Mesenchymal stem cell (in vitro differentiated cells and primary cell): ENCODE measurements around the gene USP40.

ENCODE experiments used
- DNase-seq: peaks from one replicate; pipeline ENCODE4 v3.0.0-alpha.2; 2013
- H2AFZ ChIP-seq: one replicate; pipeline ENCODE4 v1.6.1; 2013; ENCODE audit warnings: low read depth, mild to moderate bottlenecking, control low read depth, inconsistent platforms, low read length, moderate library complexity
- H2AK5ac ChIP-seq: 2 replicates; pipeline ENCODE4 v1.6.1; 2013; ENCODE audit warnings: low read length, moderate library complexity, mild to moderate bottlenecking, inconsistent platforms; ENCODE audit not compliant: severe bottlenecking
- H2BK120ac ChIP-seq: one replicate; pipeline ENCODE4 v1.6.1; 2013; ENCODE audit warnings: low read depth, mild to moderate bottlenecking, inconsistent platforms, low read length, moderate library complexity
- H2BK12ac ChIP-seq, 2 experiments: one replicate each; pipeline ENCODE4 v1.6.1; 2013; ENCODE audit warnings: inconsistent platforms in 2 of 2, low read length in 2 of 2, mild to moderate bottlenecking in 2 of 2, moderate library complexity in 2 of 2, control low read depth in 1 of 2
- H2BK15ac ChIP-seq: one replicate; pipeline ENCODE4 v1.6.1; 2013; ENCODE audit warnings: mild to moderate bottlenecking, low read depth, inconsistent platforms; ENCODE audit not compliant: poor library complexity, severe bottlenecking
- H2BK5ac ChIP-seq: 2 replicates; pipeline ENCODE4 v1.6.1; 2013; ENCODE audit warnings: low read depth, mild to moderate bottlenecking, low read length, control low read depth, inconsistent platforms; ENCODE audit not compliant: poor library complexity, severe bottlenecking
- H3K14ac ChIP-seq, 2 experiments: one replicate each; pipeline ENCODE4 v1.6.1; 2013; ENCODE audit warnings: inconsistent platforms in 2 of 2, low read length in 2 of 2, control low read depth in 1 of 2, mild to moderate bottlenecking in 1 of 2, moderate library complexity in 1 of 2
- H3K18ac ChIP-seq, 2 experiments: one replicate each; pipeline ENCODE4 v1.6.1; 2013; ENCODE audit warnings: inconsistent platforms in 2 of 2, low read length in 2 of 2, control low read depth in 1 of 2, low read depth in 1 of 2, mild to moderate bottlenecking in 1 of 2
- H3K23ac ChIP-seq, 2 experiments: one replicate each; pipeline ENCODE4 v1.6.1; 2013; ENCODE audit warnings: inconsistent platforms in 2 of 2, low read length in 2 of 2, mild to moderate bottlenecking in 2 of 2, moderate library complexity in 2 of 2, control low read depth in 1 of 2
- H3K27ac ChIP-seq: 2 replicates; pipeline ENCODE4 v1.5.1; 2013; ENCODE audit warnings: mild to moderate bottlenecking, moderate library complexity, low read length, control low read depth, inconsistent platforms; ENCODE audit not compliant: poor library complexity, severe bottlenecking
- H3K27me3 ChIP-seq, 2 experiments: 2 replicates each; pipeline versions ENCODE4 v1.6.1 to v1.7.0; 2013; ENCODE audit warnings: low read length in 2 of 2, mild to moderate bottlenecking in 2 of 2, moderate library complexity in 2 of 2, control low read depth in 1 of 2, inconsistent platforms in 1 of 2; ENCODE audit not compliant: control insufficient read depth in 1 of 2, insufficient read depth in 1 of 2
- H3K36me3 ChIP-seq, 2 experiments: 2 replicates each; pipeline versions ENCODE4 v1.6.1 to v1.7.0; 2013; ENCODE audit warnings: low read length in 2 of 2, control low read depth in 1 of 2, inconsistent platforms in 1 of 2, low read depth in 1 of 2, mild to moderate bottlenecking in 1 of 2; ENCODE audit not compliant: insufficient read depth in 2 of 2, control insufficient read depth in 1 of 2
- H3K4ac ChIP-seq, 2 experiments: one replicate each; pipeline ENCODE4 v1.6.1; 2013; ENCODE audit warnings: inconsistent platforms in 2 of 2, low read length in 2 of 2, mild to moderate bottlenecking in 2 of 2, moderate library complexity in 2 of 2, control low read depth in 1 of 2, low read depth in 1 of 2
- H3K4me1 ChIP-seq: 2 replicates; pipeline ENCODE4 v1.6.1; 2013; ENCODE audit warnings: low read depth, low read length, control low read depth; ENCODE audit not compliant: control insufficient read depth, insufficient read depth
- H3K4me2 ChIP-seq: 2 replicates; pipeline ENCODE4 v1.6.1; 2013; ENCODE audit warnings: low read length, mild to moderate bottlenecking, inconsistent platforms; ENCODE audit not compliant: poor library complexity, severe bottlenecking
- H3K4me3 ChIP-seq, 2 experiments: 2 replicates each; pipeline versions ENCODE4 v1.5.1 to v1.7.0; 2013; ENCODE audit warnings: low read length in 2 of 2, mild to moderate bottlenecking in 2 of 2, control low read depth in 1 of 2, low read depth in 1 of 2; ENCODE audit not compliant: insufficient read depth in 1 of 2
- H3K79me1 ChIP-seq: replicated peaks from 2 replicates; pipeline ENCODE4 v1.6.1; 2013; ENCODE audit warnings: mild to moderate bottlenecking, control low read depth, low read length, inconsistent platforms; ENCODE audit not compliant: poor library complexity, severe bottlenecking
- H3K9ac ChIP-seq: 2 replicates; pipeline ENCODE4 v1.7.0; 2013; ENCODE audit warnings: mild to moderate bottlenecking, low read length, moderate library complexity
- H3K9me3 ChIP-seq: 2 replicates; pipeline ENCODE4 v1.7.0; 2013; ENCODE audit warnings: mild to moderate bottlenecking, low read length; ENCODE audit not compliant: control insufficient read depth
- H4K8ac ChIP-seq: one replicate; pipeline ENCODE4 v1.6.1; 2013; ENCODE audit warnings: inconsistent platforms, mild to moderate bottlenecking, low read length, moderate library complexity
- H4K91ac ChIP-seq: one replicate; pipeline ENCODE4 v1.6.1; 2013; ENCODE audit warnings: mild to moderate bottlenecking, low read length, inconsistent platforms
- WGBS: methylation state at CpG from one replicate; pipeline ENCODE4 v1.1.7; 2013; ENCODE audit warnings: mixed read lengths; 5-methylcytosine and 5-hydroxymethylcytosine counted together

The USP40 gene

DNA sequence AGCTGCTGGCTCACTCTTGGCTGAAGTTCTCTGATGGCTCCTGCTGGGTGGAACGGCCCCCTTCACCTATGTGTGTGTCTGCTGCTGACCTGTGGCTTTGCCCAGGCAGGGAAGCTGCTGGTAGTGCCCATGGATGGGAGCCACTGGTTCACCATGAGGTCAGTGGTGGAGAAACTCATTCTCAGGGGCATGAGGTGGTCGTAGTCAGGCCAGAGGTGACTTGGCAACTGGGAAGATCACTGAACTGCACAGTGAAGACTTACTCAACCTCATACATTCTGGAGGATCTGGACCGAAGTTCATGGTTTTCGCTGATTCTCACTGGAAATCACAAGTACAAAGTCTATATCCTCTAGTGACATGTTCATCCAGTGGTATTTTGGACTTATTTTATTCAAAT lies 36.9 kb upstream of the USP40 start:
- WGBS: 27% methylated on average over 2 of the region's 4 CpGs
- H3K9me3 ChIP-seq: no peaks in the 10 kb centered on the region
- H3K14ac ChIP-seq: no peak overlapping the region
- no peaks in the 10 kb centered on the region for H3K36me3 ChIP-seq
- no peaks in the 10 kb centered on the region for H3K4me1 ChIP-seq
- H4K91ac ChIP-seq: no peak overlapping the region
- H3K4me3 ChIP-seq: no peak overlapping the region
- no peak overlapping the region for H2BK5ac ChIP-seq
- no peak for DNase-seq
- H2AK5ac ChIP-seq: no peak overlapping the region
- no peak overlapping the region for H2BK12ac ChIP-seq
- no peaks in the 10 kb centered on the region for H3K79me1 ChIP-seq
- H3K27ac ChIP-seq: no peak overlapping the region
- no peak overlapping the region for H2BK120ac ChIP-seq
- H3K9ac ChIP-seq: no peak overlapping the region
- no peak overlapping the region for H3K23ac ChIP-seq
- H3K18ac ChIP-seq: no peak overlapping the region
- no peak overlapping the region for H3K4ac ChIP-seq
- no peak overlapping the region for H2BK15ac ChIP-seq
- no peak overlapping the region for H4K8ac ChIP-seq
- H2AFZ ChIP-seq: no peak overlapping the region
- H3K4me2 ChIP-seq: no peak overlapping the region
- peaks cover 0 to 12% of the 10 kb centered on the region in 2 experiments for H3K27me3 ChIP-seq

DNA sequence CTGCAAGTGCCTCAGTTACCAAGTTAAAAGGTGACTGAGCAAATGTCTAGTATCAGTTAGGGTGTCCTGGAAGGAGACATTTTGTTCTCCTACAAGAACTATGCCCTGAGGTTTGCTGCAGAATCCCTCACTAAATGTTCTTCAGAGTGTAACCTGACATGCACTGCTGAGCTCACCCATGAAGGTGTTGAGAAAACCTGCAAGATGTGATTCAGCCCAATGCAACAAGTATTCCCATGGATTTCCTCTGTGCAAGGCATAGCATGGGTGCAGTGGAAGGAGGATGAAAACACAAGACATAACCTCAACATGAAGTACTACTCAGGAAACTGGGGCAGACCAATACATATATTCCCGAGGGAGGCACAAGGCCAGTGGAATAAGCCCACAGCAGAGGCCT lies 35.5 kb upstream of the USP40 start:
- no peak overlapping the region for H4K8ac ChIP-seq
- H3K14ac ChIP-seq: no peak overlapping the region
- H3K4me3 ChIP-seq: no peak overlapping the region
- no peak overlapping the region for H3K18ac ChIP-seq
- H3K4ac ChIP-seq: no peak overlapping the region
- no peak for DNase-seq
- no peak overlapping the region for H3K23ac ChIP-seq
- WGBS: 69% methylated on average over 1 of the region's 1 CpG
- H2BK5ac ChIP-seq: no peak overlapping the region
- H3K9ac ChIP-seq: no peak overlapping the region
- H3K9me3 ChIP-seq: no peaks in the 10 kb centered on the region
- no peaks in the 10 kb centered on the region for H3K36me3 ChIP-seq
- H2BK12ac ChIP-seq: no peak overlapping the region
- no peak overlapping the region for H4K91ac ChIP-seq
- no peaks in the 10 kb centered on the region for H3K4me1 ChIP-seq
- no peak overlapping the region for H2AK5ac ChIP-seq
- no peak overlapping the region for H2BK120ac ChIP-seq
- no peak overlapping the region for H2BK15ac ChIP-seq
- H2AFZ ChIP-seq: no peak overlapping the region
- peaks cover 0 to 12% of the 10 kb centered on the region in 2 experiments for H3K27me3 ChIP-seq
- no peak overlapping the region for H3K4me2 ChIP-seq
- no peaks in the 10 kb centered on the region for H3K79me1 ChIP-seq
- no peak overlapping the region for H3K27ac ChIP-seq

DNA sequence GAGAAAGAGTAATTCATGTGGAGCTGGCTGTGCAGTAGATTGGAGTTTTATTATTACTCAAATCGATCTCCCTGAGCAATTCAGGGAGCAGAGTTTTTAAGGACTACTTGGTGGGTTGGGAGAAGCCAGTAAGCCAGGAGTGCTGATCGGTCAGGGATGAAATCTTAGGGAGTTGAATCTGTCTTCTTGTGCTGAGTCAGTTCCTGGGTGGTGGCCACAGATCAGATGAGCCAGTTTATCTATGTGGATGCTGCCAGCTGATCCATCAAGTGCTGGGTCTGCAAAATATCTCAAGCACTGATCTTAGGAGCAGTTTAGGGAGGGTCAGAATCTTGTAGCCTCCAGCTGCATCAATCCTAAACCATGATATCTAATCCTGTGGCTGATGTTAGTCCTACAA lies 33.8 kb upstream of the USP40 start:
- H2BK120ac ChIP-seq: no peak overlapping the region
- no peaks in the 10 kb centered on the region for H3K4me1 ChIP-seq
- H3K9ac ChIP-seq: no peak overlapping the region
- H3K18ac ChIP-seq: no peak overlapping the region
- H3K79me1 ChIP-seq: no peaks in the 10 kb centered on the region
- peaks cover 0 to 8% of the 10 kb centered on the region in 2 experiments for H3K27me3 ChIP-seq
- no peak overlapping the region for H3K4me3 ChIP-seq
- H2AK5ac ChIP-seq: no peak overlapping the region
- no peak overlapping the region for H3K14ac ChIP-seq
- no peaks in the 10 kb centered on the region for H3K9me3 ChIP-seq
- H2BK12ac ChIP-seq: no peak overlapping the region
- no peaks in the 10 kb centered on the region for H3K36me3 ChIP-seq
- H3K4me2 ChIP-seq: no peak overlapping the region
- no peak overlapping the region for H4K8ac ChIP-seq
- H2AFZ ChIP-seq: no peak overlapping the region
- 54% methylated on average over 2 of the region's 2 CpGs for WGBS
- no peak overlapping the region for H3K23ac ChIP-seq
- no peak overlapping the region for H2BK15ac ChIP-seq
- no peak overlapping the region for H4K91ac ChIP-seq
- H3K27ac ChIP-seq: no peak overlapping the region
- DNase-seq: no peak
- no peak overlapping the region for H2BK5ac ChIP-seq
- H3K4ac ChIP-seq: no peak overlapping the region

DNA sequence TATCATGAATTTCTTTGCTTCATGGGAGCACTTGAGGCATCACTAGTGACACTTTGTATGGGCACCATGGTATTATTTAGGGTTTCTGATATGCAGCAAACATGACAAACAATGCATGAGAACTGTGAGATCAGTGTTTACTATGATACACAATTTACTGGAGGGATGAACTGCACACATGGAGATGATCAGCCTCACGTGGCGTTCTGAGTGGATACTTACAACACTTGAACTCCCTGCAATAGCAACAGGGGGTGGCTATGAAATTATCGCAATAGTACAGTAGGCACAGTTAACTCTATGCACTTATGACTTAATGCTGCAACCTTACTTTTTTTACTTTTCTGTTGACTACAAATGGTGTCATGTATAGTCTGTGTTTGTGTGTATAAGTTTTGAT lies 32.4 kb upstream of the USP40 start:
- no peak overlapping the region for H2BK120ac ChIP-seq

More for the DNA sequence above, 32.4 kb upstream of the USP40 start:
- Histone ChIP-seq H4K8ac (no peak overlapping the region), H3K79me1 (no peaks in the 10 kb centered on the region), H4K91ac (no peak overlapping the region), H3K9ac (no peak overlapping the region), H2AK5ac (no peak overlapping the region), H3K4ac (no peak overlapping the region), H3K27ac (no peak overlapping the region), H3K4me1 (no peaks in the 10 kb centered on the region), H2AFZ (no peak overlapping the region), H2BK5ac (no peak overlapping the region), H3K36me3 (no peaks in the 10 kb centered on the region), H3K9me3 (no peaks in the 10 kb centered on the region), H3K14ac (no peak overlapping the region), H3K18ac (no peak overlapping the region), H3K4me2 (no peak overlapping the region), H3K23ac (no peak overlapping the region), H3K27me3 (peaks cover 0 to 7% of the 10 kb centered on the region in 2 experiments), H2BK12ac (no peak overlapping the region), H2BK15ac (no peak overlapping the region), H3K4me3 (no peak overlapping the region)
- DNase-seq: no peak
- 88% methylated on average over 2 of the region's 3 CpGs for WGBS
